SJCRH30 (cell line): ENCODE results near the gene SYNE3. TPM values are rescaled to one million over a fixed set of nuclear protein-coding genes. Genes with fewer than 3 reads are reported as not detected.
"Not testable (repeated sequence)": the region's sequence is repeated elsewhere in the genome, so short reads cannot be mapped to it uniquely, and the experiment has no call there.

Experiments used
- DNase-seq, 2 experiments: peaks; one replicate each; pipeline ENCODE4 v3.0.0-alpha.2; 2015 to 2020
- H3K27ac ChIP-seq: fragments of 250-450 bp; sonication (Bioruptor Pico); 2 replicates; pipeline ENCODE4 v1.5.1; 2020; ENCODE audit warnings: mild to moderate bottlenecking, moderate library complexity
- H3K27me3 ChIP-seq: fragments of 250-450 bp; sonication (Bioruptor Pico); 2 replicates; pipeline ENCODE4 v1.5.1; 2020; ENCODE audit warnings: mild to moderate bottlenecking, moderate library complexity
- H3K36me3 ChIP-seq: fragments of 250-450 bp; sonication (Bioruptor Pico); 2 replicates; pipeline ENCODE4 v1.5.1; 2020; ENCODE audit warnings: mild to moderate bottlenecking, moderate library complexity
- H3K4me1 ChIP-seq: fragments of 250-450 bp; sonication (Bioruptor Pico); 2 replicates; pipeline ENCODE4 v1.5.1; 2020; ENCODE audit warnings: mild to moderate bottlenecking, moderate library complexity
- H3K4me3 ChIP-seq: fragments of 250-450 bp; sonication (Bioruptor Pico); 2 replicates; pipeline ENCODE4 v1.5.1; 2020; ENCODE audit warnings: mild to moderate bottlenecking, moderate library complexity
- H3K9me3 ChIP-seq: fragments of 250-450 bp; sonication (Bioruptor Pico); replicated peaks from 2 replicates; pipeline ENCODE4 v1.5.1; 2020; ENCODE audit warnings: mild to moderate bottlenecking, moderate library complexity
- total RNA-seq: library from RNA; depleted of rRNA; stranded (reverse); fragments of >200 nt; shearing (Covaris generic); gene quantifications from 2 replicates; pipeline ENCODE4 v1.2.3, GENCODE V29; 2014

Gene SYNE3
- total RNA-seq, 1 experiment from 2014 or later, result 34.5 TPM

- H3K4me1 ChIP-seq, result peaks cover 36% of the 10 kb centered on the region
Measured at GRCh38 chr14:95510344-95510743, 6.1 kb downstream of the SYNE3 start.

GRCh38 chr14:95509495-95509894, 7.0 kb downstream of the SYNE3 start:
- Histone ChIP-seq H3K36me3 (peaks cover 17% of the 10 kb centered on the region), H3K4me3 (no peak overlapping the region), H3K4me1 (peaks cover 43% of the 10 kb centered on the region), H3K27me3 (no peaks in the 10 kb centered on the region), H3K9me3 (no peaks in the 10 kb centered on the region), H3K27ac (no peak overlapping the region)
- no peak for DNase-seq

More at GRCh38 chr14:95510344-95510743, 6.1 kb downstream of the SYNE3 start:
- H3K27me3 ChIP-seq, H3K9me3 ChIP-seq, DNase-seq, H3K27ac ChIP-seq, H3K4me3 ChIP-seq: not testable (repeated sequence)
- H3K36me3 ChIP-seq, result peaks cover 17% of the 10 kb centered on the region

DNA sequence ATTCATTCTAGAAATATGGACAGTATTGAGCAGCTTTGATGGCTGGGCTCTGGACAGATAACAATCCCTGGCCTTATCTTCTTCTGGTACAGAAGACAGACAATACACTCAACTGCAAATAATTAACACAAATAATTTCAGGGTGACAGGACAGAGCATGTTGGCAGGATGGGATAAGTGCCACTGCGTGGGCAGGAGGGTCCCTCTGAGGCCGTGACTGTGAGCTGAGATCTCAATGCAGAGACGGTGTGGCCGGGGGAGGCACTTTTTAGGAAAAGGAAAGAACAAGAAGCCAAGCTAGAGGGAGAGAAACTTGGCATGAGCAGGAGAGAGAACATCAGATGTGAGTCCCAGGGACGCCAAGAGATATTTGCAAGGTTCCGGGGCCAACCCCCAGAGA, 8.1 kb downstream of the SYNE3 start:
- Histone ChIP-seq H3K9me3 (no peaks in the 10 kb centered on the region), H3K27me3 (no peaks in the 10 kb centered on the region), H3K36me3 (peaks cover 22% of the 10 kb centered on the region), H3K27ac (peak overlapping the region; percentile 23), H3K4me1 (peaks cover 44% of the 10 kb centered on the region), H3K4me3 (no peak overlapping the region)
- DNase-seq, result no peak

DNA sequence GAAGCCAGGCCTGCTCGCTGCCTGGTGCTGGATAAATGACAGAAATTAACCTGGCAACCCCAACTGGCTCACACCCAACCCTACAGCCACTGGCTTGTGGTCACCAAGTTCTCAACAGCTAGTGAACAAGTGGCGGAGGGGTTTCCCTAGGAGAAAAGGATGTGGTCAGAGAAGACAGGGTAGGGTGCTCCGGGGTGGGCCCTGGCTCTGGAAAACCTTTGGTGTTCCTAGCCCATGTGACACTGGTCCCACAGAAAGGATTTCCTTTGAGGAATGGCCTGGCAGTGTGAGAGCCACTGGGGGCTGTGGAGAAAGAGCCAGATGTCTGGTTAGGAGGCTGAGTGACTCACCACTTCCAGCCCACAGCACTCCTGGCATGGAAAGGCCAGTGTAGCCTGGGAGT, 8.7 kb downstream of the SYNE3 start:
- no peaks in the 10 kb centered on the region for H3K9me3 ChIP-seq
- no peak overlapping the region for H3K4me3 ChIP-seq
- H3K4me1 ChIP-seq, result peaks cover 39% of the 10 kb centered on the region
- peaks cover 23% of the 10 kb centered on the region for H3K36me3 ChIP-seq
- H3K27ac ChIP-seq, result peak overlapping the region; percentile 23
- H3K27me3 ChIP-seq, result no peaks in the 10 kb centered on the region
- peak; percentile 81 to 85 for DNase-seq

DNA sequence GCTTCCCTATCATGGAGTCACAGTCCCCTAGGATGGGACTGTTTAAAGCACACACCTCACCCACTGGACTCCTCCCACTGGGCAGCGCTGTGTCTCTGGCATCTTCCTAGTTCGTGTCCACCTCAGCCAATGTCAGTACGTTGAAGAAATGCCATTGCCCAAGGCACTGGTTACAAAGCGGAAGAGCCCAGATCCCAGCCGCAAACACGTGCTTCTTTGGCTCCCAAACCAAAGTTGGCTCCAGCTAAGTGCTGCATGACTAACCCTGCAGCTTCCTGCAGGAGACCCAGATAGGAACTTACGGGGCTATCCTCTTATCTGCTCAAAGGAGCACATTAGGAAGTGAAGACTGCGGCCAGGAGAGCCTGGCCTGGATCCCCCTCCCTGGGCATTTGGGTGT, 9.3 kb downstream of the SYNE3 start:
- H3K9me3 ChIP-seq, result no peaks in the 10 kb centered on the region
- no peak overlapping the region for H3K27ac ChIP-seq
- no peak for DNase-seq
- H3K4me3 ChIP-seq, result no peak overlapping the region
- H3K36me3 ChIP-seq, result peaks cover 25% of the 10 kb centered on the region
- H3K27me3 ChIP-seq, result no peaks in the 10 kb centered on the region
- H3K4me1 ChIP-seq, result peaks cover 43% of the 10 kb centered on the region

GRCh38 chr14:95505030-95505589, 11.3 kb downstream of the SYNE3 start:
- no peak for DNase-seq
- no peaks in the 10 kb centered on the region for H3K9me3 ChIP-seq
- H3K27ac ChIP-seq, result no peak overlapping the region
- H3K27me3 ChIP-seq, result no peaks in the 10 kb centered on the region
- no peak overlapping the region for H3K4me3 ChIP-seq
- peaks cover 43% of the 10 kb centered on the region for H3K4me1 ChIP-seq
- peaks cover 19% of the 10 kb centered on the region for H3K36me3 ChIP-seq

GRCh38 chr14:95504135-95505029, 12.1 kb downstream of the SYNE3 start:
- peak in 1 of 2 experiments; percentile 41 for DNase-seq
- Histone ChIP-seq H3K9me3 (no peaks in the 10 kb centered on the region), H3K4me3 (no peak overlapping the region), H3K4me1 (peaks cover 44% of the 10 kb centered on the region), H3K27ac (no peak overlapping the region), H3K27me3 (no peaks in the 10 kb centered on the region), H3K36me3 (peaks cover 15% of the 10 kb centered on the region)

DNA sequence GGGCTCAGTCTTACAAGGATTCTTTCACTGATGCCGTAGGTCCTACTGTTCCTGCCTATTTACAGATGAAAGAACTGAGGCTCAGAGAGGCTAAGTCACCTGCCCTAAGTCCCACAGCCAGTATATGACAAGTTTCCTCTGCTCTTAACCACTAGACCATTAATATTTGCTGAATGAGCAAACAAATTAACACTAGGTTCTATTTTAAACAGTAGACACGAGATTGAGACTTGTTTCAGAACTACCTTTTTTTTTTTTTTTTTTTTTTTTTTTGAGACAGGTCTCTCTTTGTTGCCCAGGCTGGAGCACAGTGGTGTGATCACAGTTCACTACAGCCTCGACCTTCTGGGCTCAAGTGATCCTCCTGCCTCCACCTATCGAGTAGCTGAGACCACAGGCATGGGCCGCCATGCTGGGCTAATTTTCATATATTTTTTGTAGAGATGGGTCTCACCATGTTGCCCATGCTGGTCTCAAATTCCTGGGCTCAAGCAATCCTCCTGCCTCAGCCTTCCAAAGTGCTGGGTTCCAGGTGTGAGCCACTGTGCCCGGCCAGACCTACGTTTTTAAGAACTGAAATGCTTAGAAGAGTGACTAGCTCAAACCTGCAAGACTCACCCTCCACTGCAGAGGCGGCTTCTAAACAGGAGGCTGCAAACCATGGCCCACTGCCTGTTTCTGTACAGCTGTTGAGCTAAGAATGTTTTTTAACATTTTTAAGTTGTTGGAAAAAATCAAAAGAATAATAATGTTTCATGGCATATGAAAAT, 12.9 kb downstream of the SYNE3 start:
- H3K9me3 ChIP-seq, result no peaks in the 10 kb centered on the region
- no peak overlapping the region for H3K27ac ChIP-seq
- peaks cover 49% of the 10 kb centered on the region for H3K4me1 ChIP-seq

GRCh38 chr14:95502381-95502950, 14.0 kb downstream of the SYNE3 start:
- DNase-seq, result peak in 1 of 2 experiments; percentile 49
- Histone ChIP-seq H3K36me3 (peaks cover 15% of the 10 kb centered on the region), H3K4me1 (peaks cover 45% of the 10 kb centered on the region), H3K27me3 (no peaks in the 10 kb centered on the region), H3K4me3 (no peak overlapping the region), H3K27ac (no peak overlapping the region), H3K9me3 (no peaks in the 10 kb centered on the region)

More for the DNA sequence above, 12.9 kb downstream of the SYNE3 start:
- H3K27me3 ChIP-seq, result no peaks in the 10 kb centered on the region
- H3K36me3 ChIP-seq, result peaks cover 15% of the 10 kb centered on the region
- no peak overlapping the region for H3K4me3 ChIP-seq
- DNase-seq, result no peak

- H3K27me3 ChIP-seq, result no peaks in the 10 kb centered on the region
- peaks cover 51% of the 10 kb centered on the region for H3K4me1 ChIP-seq
- no peak overlapping the region for H3K27ac ChIP-seq
- H3K4me3 ChIP-seq, result no peak overlapping the region
- no peak for DNase-seq
- H3K9me3 ChIP-seq, result no peaks in the 10 kb centered on the region
- H3K36me3 ChIP-seq, result peaks cover 12% of the 10 kb centered on the region
Measured at GRCh38 chr14:95500772-95501401, 15.6 kb downstream of the SYNE3 start.

DNA sequence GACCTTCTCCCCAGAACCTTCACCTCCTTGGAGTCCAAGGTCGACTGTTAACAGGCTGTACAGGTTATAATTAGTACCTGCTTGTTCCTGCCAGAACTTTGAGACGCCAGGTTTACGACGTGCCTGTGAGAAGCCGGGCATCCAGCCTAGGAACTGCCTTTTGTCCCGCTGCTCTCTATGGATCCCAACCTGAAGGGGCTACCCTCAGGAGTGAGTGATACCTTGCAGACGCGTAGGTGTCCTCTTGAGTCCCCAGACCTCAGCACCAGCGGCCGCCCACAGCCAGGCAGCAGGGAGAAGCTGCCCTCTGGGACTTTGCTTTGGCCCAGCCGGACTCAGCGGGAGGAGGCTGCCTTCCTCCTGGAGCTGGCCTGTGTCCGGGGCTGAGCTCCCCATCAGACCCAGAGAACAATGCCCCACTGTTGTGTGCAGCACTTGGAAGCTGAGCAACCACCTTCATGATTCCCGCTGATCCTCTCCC, 16.2 kb downstream of the SYNE3 start:
- Histone ChIP-seq H3K9me3 (no peaks in the 10 kb centered on the region), H3K4me1 (peaks cover 56% of the 10 kb centered on the region), H3K4me3 (no peak overlapping the region), H3K27me3 (no peaks in the 10 kb centered on the region), H3K27ac (no peak overlapping the region), H3K36me3 (peaks cover 8% of the 10 kb centered on the region)
- DNase-seq, result peak in 1 of 2 experiments; percentile 39

DNA sequence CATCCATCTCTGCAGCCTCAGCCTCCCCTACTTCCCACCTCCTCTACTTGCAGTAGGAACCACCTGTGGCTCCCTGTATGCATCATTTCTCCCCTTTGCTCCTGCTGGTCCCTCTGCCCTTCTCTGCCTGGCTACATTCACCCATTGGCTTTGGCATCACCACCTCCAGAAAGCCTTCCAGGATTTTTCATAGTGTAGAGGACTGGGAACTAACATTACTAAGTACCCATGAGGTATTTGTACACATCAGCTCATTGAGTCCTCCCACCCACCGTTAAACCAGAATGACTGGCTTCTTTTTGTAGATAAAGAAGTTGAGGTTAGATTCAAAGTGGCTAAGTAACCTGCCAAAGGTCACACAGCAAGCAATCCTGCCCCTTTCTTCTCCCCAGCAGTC, 17.1 kb downstream of the SYNE3 start:
- peaks cover 8% of the 10 kb centered on the region for H3K36me3 ChIP-seq
- no peak for DNase-seq
- H3K4me3 ChIP-seq, result no peak overlapping the region
- peaks cover 55% of the 10 kb centered on the region for H3K4me1 ChIP-seq
- no peaks in the 10 kb centered on the region for H3K27me3 ChIP-seq
- no peaks in the 10 kb centered on the region for H3K9me3 ChIP-seq
- no peak overlapping the region for H3K27ac ChIP-seq

DNA sequence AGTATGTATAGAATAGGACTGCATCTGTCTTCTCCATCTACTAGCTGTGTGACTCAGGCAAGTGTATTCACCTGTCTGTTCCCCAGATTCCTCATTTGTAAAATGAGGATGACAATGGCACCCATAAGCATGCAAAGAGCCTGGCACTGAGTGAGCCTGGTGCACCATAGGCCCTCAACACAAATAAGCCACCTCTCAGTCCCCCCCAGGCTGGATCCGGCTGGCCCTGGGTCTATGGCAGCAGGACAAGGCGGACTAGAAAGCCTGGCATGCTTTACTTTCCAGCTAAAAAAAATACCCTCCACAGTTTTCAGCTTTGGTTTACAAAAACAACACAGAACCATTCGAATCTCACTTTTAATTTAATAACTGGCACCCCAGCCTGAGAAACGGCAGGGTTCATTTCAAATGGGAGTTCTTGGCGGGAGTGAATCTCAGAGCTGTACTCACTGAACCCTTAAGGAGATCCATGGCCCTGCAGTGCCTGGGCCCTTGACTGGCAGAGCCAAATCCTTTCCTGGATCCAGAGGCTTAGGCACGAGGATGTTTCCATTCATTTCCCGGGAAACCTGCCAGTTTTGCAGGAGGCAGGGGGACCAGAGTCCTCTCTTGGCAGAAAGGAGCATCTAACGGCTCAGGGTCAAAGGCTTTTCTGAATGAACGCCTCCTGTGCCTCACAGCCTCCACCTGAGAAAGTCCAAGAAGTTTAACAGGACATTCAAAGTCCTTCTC, 17.7 kb downstream of the SYNE3 start:
- H3K9me3 ChIP-seq, result no peaks in the 10 kb centered on the region
- H3K4me1 ChIP-seq, result peaks cover 49% of the 10 kb centered on the region
- peaks cover 5% of the 10 kb centered on the region for H3K36me3 ChIP-seq
- no peaks in the 10 kb centered on the region for H3K27me3 ChIP-seq
- peak; percentile 66 to 75 for DNase-seq
- peak overlapping the region; percentile 96 for H3K27ac ChIP-seq
- H3K4me3 ChIP-seq, result no peak overlapping the region
